Neural crest cell (in vitro differentiated cells): ENCODE measurements around the gene CCDC81. TPM values are rescaled to one million over a fixed set of nuclear protein-coding genes. Genes with fewer than 3 reads are reported as not detected.

Experiments
- DNase-seq: peaks from one replicate; pipeline ENCODE4 v3.0.0; 2021; ENCODE audit warnings: low read depth, mixed read lengths, low spot score
- H3K27ac Mint-ChIP-seq: one replicate; pipeline ENCODE4 v1.8.0; 2021; ENCODE audit warnings: mild to moderate bottlenecking, mixed read lengths; ENCODE audit not compliant: unreplicated experiment
- H3K27me3 Mint-ChIP-seq: 2 replicates; pipeline ENCODE4 v1.8.0; 2021; ENCODE audit warnings: low read depth, mild to moderate bottlenecking, mixed read lengths
- H3K36me3 Mint-ChIP-seq: 2 replicates; pipeline ENCODE4 v1.8.0; 2021; ENCODE audit warnings: low read depth, mild to moderate bottlenecking, mixed read lengths
- H3K4me1 Mint-ChIP-seq: 2 replicates; pipeline ENCODE4 v1.8.0; 2021; ENCODE audit warnings: mixed read lengths
- H3K4me3 Mint-ChIP-seq: one replicate; pipeline ENCODE4 v1.8.0; 2021; ENCODE audit warnings: mild to moderate bottlenecking, mixed read lengths
- H3K9me3 Mint-ChIP-seq: 2 replicates; pipeline ENCODE4 v1.8.0; 2021; ENCODE audit warnings: mixed read lengths
- total RNA-seq: library from RNA; stranded (reverse); gene quantifications from 2 replicates; pipeline ENCODE4 v1.2.1, GENCODE V29; 2021
- TF ChIP-seq, protein P1 (sequence below): fragments of 200-600 bp; sonication (generic); conservative IDR thresholded peaks from 2 replicates; pipeline ENCODE4 v1.5.0; 2021; ENCODE audit warnings: antibody characterized with exemption, mild to moderate bottlenecking

The CCDC81 gene
- total RNA-seq, 1 donor from 2014 or later = 2.8 TPM

DNA sequence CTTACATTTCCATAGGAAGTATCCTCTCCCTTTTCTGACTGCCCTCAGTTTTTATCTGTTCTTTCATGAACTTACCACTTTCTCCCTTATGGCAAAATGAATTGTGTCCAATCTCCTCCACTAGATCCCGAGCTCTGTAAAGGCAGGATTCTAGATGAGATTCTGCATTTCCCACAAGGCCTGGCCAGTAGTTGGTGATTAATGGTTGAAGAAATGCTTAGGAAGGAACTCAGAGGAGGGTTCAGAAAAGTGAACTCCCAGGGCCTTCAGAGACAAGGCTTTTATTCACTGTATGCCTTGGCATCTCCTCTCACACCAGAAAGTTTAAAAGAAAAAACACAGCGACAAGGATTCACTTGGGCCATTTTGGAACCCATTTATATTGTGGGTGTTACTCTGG lies 66.2 kb downstream of the CCDC81 start:
- Mint-ChIP-seq H3K27ac (no peak overlapping the region), H3K4me3 (no peak overlapping the region), H3K9me3 (no peaks in the 10 kb centered on the region), H3K27me3 (no peaks in the 10 kb centered on the region), H3K4me1 (no peaks in the 10 kb centered on the region), H3K36me3 (peaks cover 4% of the 10 kb centered on the region)
- TF ChIP-seq, protein P1, sequence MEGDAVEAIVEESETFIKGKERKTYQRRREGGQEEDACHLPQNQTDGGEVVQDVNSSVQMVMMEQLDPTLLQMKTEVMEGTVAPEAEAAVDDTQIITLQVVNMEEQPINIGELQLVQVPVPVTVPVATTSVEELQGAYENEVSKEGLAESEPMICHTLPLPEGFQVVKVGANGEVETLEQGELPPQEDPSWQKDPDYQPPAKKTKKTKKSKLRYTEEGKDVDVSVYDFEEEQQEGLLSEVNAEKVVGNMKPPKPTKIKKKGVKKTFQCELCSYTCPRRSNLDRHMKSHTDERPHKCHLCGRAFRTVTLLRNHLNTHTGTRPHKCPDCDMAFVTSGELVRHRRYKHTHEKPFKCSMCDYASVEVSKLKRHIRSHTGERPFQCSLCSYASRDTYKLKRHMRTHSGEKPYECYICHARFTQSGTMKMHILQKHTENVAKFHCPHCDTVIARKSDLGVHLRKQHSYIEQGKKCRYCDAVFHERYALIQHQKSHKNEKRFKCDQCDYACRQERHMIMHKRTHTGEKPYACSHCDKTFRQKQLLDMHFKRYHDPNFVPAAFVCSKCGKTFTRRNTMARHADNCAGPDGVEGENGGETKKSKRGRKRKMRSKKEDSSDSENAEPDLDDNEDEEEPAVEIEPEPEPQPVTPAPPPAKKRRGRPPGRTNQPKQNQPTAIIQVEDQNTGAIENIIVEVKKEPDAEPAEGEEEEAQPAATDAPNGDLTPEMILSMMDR = no peak
- DNase-seq = no peak

DNA sequence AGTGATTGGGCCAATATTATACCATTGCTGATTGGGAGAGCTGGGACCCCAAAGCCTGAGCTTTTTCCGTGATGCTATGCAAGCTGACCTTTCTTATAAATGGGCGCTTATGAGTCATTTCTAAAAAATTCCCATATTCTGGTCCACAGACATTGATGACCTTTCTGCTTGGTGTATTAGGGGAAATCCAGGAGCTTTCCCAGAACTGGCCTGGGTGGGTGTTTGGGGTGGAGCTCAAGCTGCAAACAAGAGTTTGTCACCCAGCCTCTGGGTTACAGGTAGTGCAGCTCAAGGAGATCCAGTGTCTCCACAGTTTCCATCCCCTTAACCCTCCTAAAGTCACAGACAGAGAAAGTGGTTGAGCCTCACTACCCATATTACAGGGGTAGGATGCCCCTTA lies 67.7 kb downstream of the CCDC81 start:
- H3K4me3 Mint-ChIP-seq = no peak overlapping the region
- no peaks in the 10 kb centered on the region for H3K27me3 Mint-ChIP-seq
- H3K36me3 Mint-ChIP-seq = peaks cover 6% of the 10 kb centered on the region
- H3K9me3 Mint-ChIP-seq = no peaks in the 10 kb centered on the region
- no peaks in the 10 kb centered on the region for H3K4me1 Mint-ChIP-seq
- H3K27ac Mint-ChIP-seq = no peak overlapping the region
- no peak for DNase-seq
- TF ChIP-seq, protein P1 = no peak

DNA sequence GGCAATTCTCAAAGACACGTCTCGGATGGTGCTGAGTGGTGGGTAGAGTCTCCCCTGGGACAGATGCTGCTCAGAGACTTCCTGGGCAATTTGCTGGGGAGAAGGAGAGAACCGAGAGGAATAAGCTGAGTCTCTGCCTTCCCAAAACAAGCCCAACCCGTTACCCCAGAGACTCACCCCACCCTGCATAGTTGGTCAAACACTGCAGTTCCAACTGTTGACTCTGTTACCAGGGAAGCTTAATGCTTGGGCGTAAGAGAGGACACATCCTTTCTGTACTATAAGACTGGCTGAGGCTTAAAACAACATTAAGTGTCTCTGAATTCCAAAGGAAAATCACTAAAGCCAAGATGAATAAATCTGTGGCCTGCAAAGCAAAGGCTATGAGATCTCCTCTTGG lies 68.1 kb downstream of the CCDC81 start:
- no peaks in the 10 kb centered on the region for H3K4me1 Mint-ChIP-seq
- no peaks in the 10 kb centered on the region for H3K27me3 Mint-ChIP-seq

DNA sequence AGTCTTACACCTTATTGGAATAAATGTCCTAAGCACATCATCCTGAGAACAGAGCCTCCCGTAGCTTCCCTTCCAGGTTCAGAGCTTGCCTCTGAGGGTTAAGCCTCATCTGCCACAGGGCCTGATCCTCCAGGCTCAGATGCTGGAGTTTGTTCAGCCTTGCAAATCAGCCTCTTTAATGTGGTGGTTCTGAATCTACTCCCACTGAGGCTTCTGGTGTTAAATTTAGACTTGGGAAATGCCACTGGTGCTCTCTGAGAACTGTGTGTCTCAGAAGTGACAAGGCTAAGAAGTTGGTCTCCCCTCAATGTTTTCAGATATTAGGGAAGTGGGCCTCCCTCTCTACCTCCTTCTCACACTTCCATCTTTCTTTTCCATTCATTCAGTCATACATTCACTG lies 68.7 kb downstream of the CCDC81 start:
- TF ChIP-seq, protein P1 = no peak
- Mint-ChIP-seq H3K9me3 (no peaks in the 10 kb centered on the region), H3K36me3 (peaks cover 6% of the 10 kb centered on the region), H3K27ac (peak overlapping the region; percentile 39), H3K4me1 (no peaks in the 10 kb centered on the region), H3K27me3 (no peaks in the 10 kb centered on the region), H3K4me3 (no peak overlapping the region)
- no peak for DNase-seq

More for the DNA sequence above, 68.1 kb downstream of the CCDC81 start:
- Mint-ChIP-seq H3K4me3 (no peak overlapping the region), H3K27ac (no peak overlapping the region), H3K36me3 (peaks cover 6% of the 10 kb centered on the region), H3K9me3 (no peaks in the 10 kb centered on the region)
- TF ChIP-seq, protein P1 = no peak
- no peak for DNase-seq

DNA sequence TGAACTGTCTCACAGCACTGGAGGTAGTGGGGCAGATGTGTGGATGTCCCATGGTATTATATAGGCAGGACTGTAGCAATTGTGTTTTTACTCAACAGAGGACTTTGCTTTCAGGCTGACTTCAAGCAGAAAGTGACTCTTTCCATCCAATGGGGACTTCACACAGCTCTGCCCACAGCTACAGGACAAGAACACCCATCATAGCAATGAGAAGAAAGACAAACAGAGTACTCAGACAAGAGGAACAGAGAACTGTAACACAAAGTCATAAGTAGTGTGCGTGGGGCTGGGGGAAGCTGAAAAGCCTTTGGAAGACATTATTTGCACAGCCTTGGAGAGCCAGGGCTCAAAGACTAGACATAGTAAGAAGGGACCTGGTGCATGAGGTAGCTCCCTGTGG lies 70.3 kb downstream of the CCDC81 start:
- Mint-ChIP-seq H3K27ac (no peak overlapping the region), H3K27me3 (no peaks in the 10 kb centered on the region)
- TF ChIP-seq, protein P1 = no peak

More for the DNA sequence above, 70.3 kb downstream of the CCDC81 start:
- Mint-ChIP-seq H3K4me3 (no peak overlapping the region), H3K36me3 (peaks cover 6% of the 10 kb centered on the region), H3K4me1 (no peaks in the 10 kb centered on the region), H3K9me3 (no peaks in the 10 kb centered on the region)
- no peak for DNase-seq
